PC-3 (cell line): ENCODE data around the gene CDH13.

Source experiments
- CTCF ChIP-seq: fragments of 300-600 bp; sonication (generic); conservative IDR thresholded peaks from 2 replicates; pipeline ENCODE4 v1.5.1; 2017; ENCODE audit warnings: antibody characterized with exemption, low read depth, mild to moderate bottlenecking, low read length
- EZH2 ChIP-seq: fragments of 300-600 bp; sonication (generic); IDR thresholded peaks from one replicate; pipeline ENCODE4 v1.6.1; 2017; ENCODE audit warnings: antibody characterized with exemption, mild to moderate bottlenecking, low read length; ENCODE audit not compliant: unreplicated experiment
- EZH2phosphoT487 ChIP-seq: fragments of 300-600 bp; sonication (generic); IDR thresholded peaks from 2 replicates; pipeline ENCODE4 v1.6.1; 2018; ENCODE audit warnings: mild to moderate bottlenecking, antibody characterized with exemption, low read length, borderline replicate concordance

- TF ChIP-seq EZH2, result no peak
- no peak for TF ChIP-seq CTCF
- TF ChIP-seq EZH2phosphoT487, result no peak
Measured at GRCh38 chr16:82633964-82634600, 7.3 kb downstream of the CDH13 start.
